Measurements from ENCODE around the gene P2RY2. TPM values are rescaled to one million over a fixed set of nuclear protein-coding genes. Genes with fewer than 3 reads are reported as not detected.

Gene P2RY2
- total and polyA plus RNA-seq, 4 donors: 1.8 to 3.7 (median 2.2) TPM

- 86% methylated on average over 2 of the region's 2 CpGs for WGBS
- DNase-seq (ENCODE audit: low spot score): no peak
These were observed 45.6 kb downstream of the P2RY2 start for GRCh38 chr11:73263640-73264039.

More at GRCh38 chr11:73263640-73264039, 45.6 kb downstream of the P2RY2 start:
- Histone ChIP-seq H3K9ac (ENCODE audit: low read depth in 1 of 2, low read length in 2 of 2) (no peak overlapping the region), H3K9me3 (ENCODE audit: control insufficient read depth in 4 of 4, low read length in 3 of 4) (no peaks in the 10 kb centered on the region), H3K4me1 (ENCODE audit: control insufficient read depth in 4 of 4, insufficient read depth in 4 of 4, low read length in 3 of 4) (peaks cover 0 to 3% (median 0%) of the 10 kb centered on the region in 4 donors), H3K27me3 (ENCODE audit: control insufficient read depth in 4 of 4, insufficient read depth in 4 of 4, low read length in 3 of 4) (peaks cover 0 to 8% (median 7%) of the 10 kb centered on the region in 4 donors), H3K4me3 (ENCODE audit: low read depth in 1 of 3, low read length in 3 of 3) (no peak overlapping the region), H3K36me3 (ENCODE audit: control insufficient read depth in 4 of 4, insufficient read depth in 3 of 4, low read depth in 1 of 4, low read length in 3 of 4) (no peaks in the 10 kb centered on the region), H3K27ac (ENCODE audit: low read depth in 1 of 2, low read length in 2 of 2) (no peak overlapping the region)
- TF ChIP-seq SP1 (IDR thresholded peaks at IDR 0.05): no peak
- TF ChIP-seq HNF4A (conservative IDR thresholded peaks at IDR 0.05): no peak
- TF ChIP-seq TAF1 (conservative IDR thresholded peaks at IDR 0.05): no peak
- no peak for TF ChIP-seq CTCF (IDR thresholded peaks at IDR 0.05; ENCODE audit: low read depth, low read length, missing input control)
- TF ChIP-seq MAX (IDR thresholded peaks at IDR 0.05): no peak
- TF ChIP-seq REST (IDR thresholded peaks at IDR 0.05): no peak
- no peak for TF ChIP-seq GABPA (IDR thresholded peaks at IDR 0.05 in 1 of 2, conservative IDR thresholded peaks at IDR 0.05 in 1 of 2)
- TF ChIP-seq JUND (IDR thresholded peaks at IDR 0.05): no peak
- no peak for TF ChIP-seq YY1 (IDR thresholded peaks at IDR 0.05)
- TF ChIP-seq ZBTB33 (IDR thresholded peaks at IDR 0.05): no peak
- no peak for TF ChIP-seq FOXA1 (IDR thresholded peaks at IDR 0.05)

Measured in liver (tissue), 9 donors.